Posterior vena cava (tissue), 2 donors: ENCODE results near the gene FOXJ3. TPM values are rescaled to one million over a fixed set of nuclear protein-coding genes. Genes with fewer than 3 reads are reported as not detected.

Experiments
- DNase-seq: peaks from one replicate; pipeline ENCODE4 v3.0.0-alpha.2; 2020; ENCODE audit warnings: low spot score
- intact Hi-C, 2 donors: fragments of 100-400 bp; cut with DNase I; formaldehyde crosslinking; loops; one replicate each; pipeline versions ENCODE4 v1.14.1 to v1.14.2; 2022 to 2023
- long read RNA-seq, 2 donors: library from polyadenylated mRNA; unstranded; transcript quantifications; one replicate each; pipeline ENCODE4 v2.0.0, GENCODE V29; 2020 to 2021
- total RNA-seq, 2 donors: library from RNA; stranded (reverse); fragmentation: NEBNext Ultra II Directional; extraction: Animal tissue kit (Norgen Biotek cat#: 25700); gene quantifications; one replicate each; pipeline ENCODE4 v1.2.1, GENCODE V29; 2021
- donor health status: DM: yes; HTN: yes; CAD: no.
- donor health status: DM: yes; HTN: yes; CAD: no.

Gene FOXJ3
- total RNA-seq = 10 to 100 TPM; 44.3 to 45.4 TPM
- long read RNA-seq, donor 1, full-length matches to known transcripts = 1 of 3 reads
- long read RNA-seq, donor 1, partial matches to known transcripts = 0 of 3 reads
- long read RNA-seq, donor 1, other reads (novel, unspliced or antisense) = 2 of 3 reads
- long read RNA-seq, donor 2, partial matches to known transcripts = 4 of 12 reads
- long read RNA-seq, donor 2, other reads (novel, unspliced or antisense) = 8 of 12 reads

- peak; percentile 98 for DNase-seq
- intact Hi-C loops = no loop called here
These were observed at the start of gene FOXJ3 for GRCh38 chr1:42335050-42335808. TSS of gene FOXJ3 (minus strand) at chr1:42335235. CDS start at chr1:42311093, 24,142 bp downstream.

GRCh38 chr1:42381280-42381673, 46.2 kb upstream of the FOXJ3 start:
- intact Hi-C loops = no loop called here
- no peak for DNase-seq

GRCh38 chr1:42380586-42381279, 45.7 kb upstream of the FOXJ3 start, which contains the start of gene RIMKLA:
TSS of gene RIMKLA (plus strand) at chr1:42380792. CDS start at chr1:42380935, 143 bp downstream.
- intact Hi-C loops = no loop called here
- peak; percentile 82 for DNase-seq

- intact Hi-C loops = no loop called here
- DNase-seq = no peak
These were observed 45.0 kb upstream of the FOXJ3 start for GRCh38 chr1:42379794-42380585.

GRCh38 chr1:42372796-42373195, 37.8 kb upstream of the FOXJ3 start:
- no peak for DNase-seq
- intact Hi-C loops = no loop called here

GRCh38 chr1:42370876-42371549, 36.0 kb upstream of the FOXJ3 start:
- DNase-seq = no peak
- intact Hi-C loops = no loop called here

- DNase-seq = no peak
- intact Hi-C loops = no loop called here
These were observed 34.4 kb upstream of the FOXJ3 start for GRCh38 chr1:42369471-42369870.

GRCh38 chr1:42368096-42368795, 33.2 kb upstream of the FOXJ3 start:
- intact Hi-C loops = no loop called here
- no peak for DNase-seq

- intact Hi-C loops = no loop called here
- no peak for DNase-seq
These were observed 30.1 kb upstream of the FOXJ3 start for GRCh38 chr1:42365118-42365517.

- no peak for DNase-seq
- intact Hi-C loops = no loop called here
These were observed 29.5 kb upstream of the FOXJ3 start for GRCh38 chr1:42364542-42364941.

- DNase-seq = no peak
These were observed 29.1 kb upstream of the FOXJ3 start for GRCh38 chr1:42364089-42364488.

GRCh38 chr1:42359466-42359865, 24.4 kb upstream of the FOXJ3 start:
- no peak for DNase-seq
- intact Hi-C loops = no loop called here

More at GRCh38 chr1:42364089-42364488, 29.1 kb upstream of the FOXJ3 start:
- intact Hi-C loops = no loop called here

- intact Hi-C loops = no loop called here
- DNase-seq = no peak
These were observed 23.8 kb upstream of the FOXJ3 start for GRCh38 chr1:42358791-42359190.

GRCh38 chr1:42350086-42350485, 15.1 kb upstream of the FOXJ3 start:
- DNase-seq = no peak

GRCh38 chr1:42348498-42348897, 13.5 kb upstream of the FOXJ3 start:
- intact Hi-C loops = no loop called here
- no peak for DNase-seq

More at GRCh38 chr1:42350086-42350485, 15.1 kb upstream of the FOXJ3 start:
- intact Hi-C loops = no loop called here

- DNase-seq = no peak
- intact Hi-C loops = no loop called here
These were observed 8.0 kb upstream of the FOXJ3 start for GRCh38 chr1:42343049-42343448.

GRCh38 chr1:42340901-42341300, 5.9 kb upstream of the FOXJ3 start:
- DNase-seq = no peak
- intact Hi-C loops = no loop called here

GRCh38 chr1:42340093-42340492, 5.1 kb upstream of the FOXJ3 start:
- intact Hi-C loops = no loop called here
- no peak for DNase-seq
